ENCODE measurements around the gene SNCB. TPM values are rescaled to one million over a fixed set of nuclear protein-coding genes. Genes with fewer than 3 reads are reported as not detected.

Gene SNCB
- total and polyA plus RNA-seq, 2 of the 13 experiments (the other 11 are each of a cell fraction or from before 2014, with no cell fraction given) = not detected

DNA sequence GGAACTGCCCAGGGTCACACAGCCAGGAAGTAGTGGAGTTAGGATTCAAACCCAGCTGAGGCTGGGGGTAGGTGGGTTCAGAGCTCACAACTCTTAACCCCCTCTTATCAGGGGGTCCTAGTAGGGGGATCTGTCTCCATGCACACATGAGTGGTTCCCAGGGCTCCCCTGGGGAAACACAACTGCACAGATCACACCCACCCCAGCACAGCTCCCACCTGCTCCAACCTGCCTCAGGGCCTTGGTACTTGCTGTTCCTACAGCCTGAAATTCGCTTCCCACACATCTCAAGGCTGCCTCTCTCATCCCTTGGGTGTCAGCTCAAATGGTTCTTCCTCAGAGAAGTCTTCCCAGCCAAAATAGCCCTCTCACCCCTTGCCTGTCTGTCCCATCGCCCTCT is 4.8 kb downstream of the SNCB start:
- BruUV-seq (replicated peaks) = no TSS peak
- intact Hi-C loops (cut with micrococcal nuclease; ENCODE audit: unreplicated experiment) (no loop called here), in situ Hi-C loops (cut with HindIII; ENCODE audit: extremely low pct_ligation_motif_present, low pct_unique_long_range_greater_than_20kb) (no loop called here)
- Histone ChIP-seq H3K9ac (ENCODE audit: insufficient read depth, low read depth, low read length) (no peak overlapping the region), H3K27me3 (ENCODE audit: control insufficient read depth in 1 of 2, insufficient read depth in 2 of 2, low read length in 2 of 2) (peaks cover 19 to 87% of the 10 kb centered on the region in 2 experiments; a peak in 4 of 5 replicates), H3K4me3 (replicated peaks in 1 of 3; ENCODE audit: insufficient read depth in 1 of 3, low read depth in 2 of 3, low read length in 3 of 3) (no peak overlapping the region), H3K4me1 (ENCODE audit: insufficient read depth, low read length) (peaks cover 18% of the 10 kb centered on the region), H3K27ac (ENCODE audit: extremely low read length, insufficient read depth, low read length) (no peak overlapping the region), H3K9me3 (ENCODE audit: low read length) (no peaks in the 10 kb centered on the region), H2AFZ (ENCODE audit: low read length) (no peak overlapping the region), H3K36me3 (replicated peaks in 1 of 2; ENCODE audit: control insufficient read depth in 1 of 2, insufficient read depth in 2 of 2, low read length in 2 of 2) (no peaks in the 10 kb centered on the region), H3K79me2 (ENCODE audit: insufficient read depth, low read length) (no peaks in the 10 kb centered on the region), H3K4me2 (ENCODE audit: low read depth, low read length) (no peak overlapping the region), H4K20me1 (ENCODE audit: insufficient read depth, low read length) (no peaks in the 10 kb centered on the region)
- ChIA-PET CTCF (ENCODE audit: low intra/inter-chr PET ratio, low total read pairs) (no interaction called here), POLR2A (no interaction called here)
- peak; percentile 21; the same call in 1 of the 2 replicates for TF ChIP-seq ZNF768 (CRISPR knock-in tag; IDR thresholded peaks at IDR 0.05)
- no peak for TF ChIP-seq PAX8 (CRISPR knock-in tag; IDR thresholded peaks at IDR 0.05; ENCODE audit: borderline replicate concordance)
- DNase-seq (ENCODE audit: low spot score) (no peak), ATAC-seq (no peak), FAIRE-seq (no peak)
- WGBS (ENCODE audit: low lambda C conversion rate) = 4% methylated on average over 2 of the region's 2 CpGs

DNA sequence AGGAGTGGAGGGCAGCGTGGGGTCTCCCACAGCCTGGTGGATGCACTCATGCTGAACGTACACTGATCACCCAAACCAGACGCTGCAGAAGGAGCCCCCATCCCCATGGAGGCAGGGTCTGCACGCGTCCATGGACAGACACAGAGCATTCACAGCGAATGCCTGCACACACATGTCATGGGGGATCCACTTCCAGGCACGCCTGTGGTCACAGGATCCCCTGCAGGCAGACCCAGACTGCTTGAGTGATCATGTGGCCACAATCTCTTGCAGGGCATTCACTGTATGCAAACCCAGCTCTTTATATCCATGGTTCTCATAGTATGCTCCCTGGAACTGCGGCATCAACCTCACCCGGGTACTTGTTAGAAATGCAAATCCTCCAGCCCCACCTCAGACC is 5.4 kb downstream of the SNCB start:
- ChIA-PET CTCF (ENCODE audit: low intra/inter-chr PET ratio, low total read pairs) (no interaction called here), POLR2A (no interaction called here)
- 6% methylated on average over 4 of the region's 9 CpGs for WGBS (ENCODE audit: low lambda C conversion rate)

More for the DNA sequence above, 5.4 kb downstream of the SNCB start:
- no peaks in the 10 kb centered on the region for H3K9me3 ChIP-seq (ENCODE audit: low read length)
- H3K36me3 ChIP-seq (replicated peaks in 1 of 2; ENCODE audit: control insufficient read depth in 1 of 2, insufficient read depth in 2 of 2, low read length in 2 of 2) = no peaks in the 10 kb centered on the region
- H3K27ac ChIP-seq (ENCODE audit: extremely low read length, insufficient read depth, low read length) = no peak overlapping the region
- no peak overlapping the region for H3K4me2 ChIP-seq (ENCODE audit: low read depth, low read length)
- no peak overlapping the region for H3K9ac ChIP-seq (ENCODE audit: insufficient read depth, low read depth, low read length)
- DNase-seq (ENCODE audit: low spot score) (no peak), ATAC-seq (no peak), FAIRE-seq (no peak)
- no peaks in the 10 kb centered on the region for H3K79me2 ChIP-seq (ENCODE audit: insufficient read depth, low read length)
- H3K4me3 ChIP-seq (replicated peaks in 1 of 3; ENCODE audit: insufficient read depth in 1 of 3, low read depth in 2 of 3, low read length in 3 of 3) = no peak overlapping the region
- no peak overlapping the region for H2AFZ ChIP-seq (ENCODE audit: low read length)
- H3K4me1 ChIP-seq (ENCODE audit: insufficient read depth, low read length) = peaks cover 13% of the 10 kb centered on the region
- in situ Hi-C loops (cut with HindIII; ENCODE audit: extremely low pct_ligation_motif_present, low pct_unique_long_range_greater_than_20kb) (no loop called here), intact Hi-C loops (cut with micrococcal nuclease; ENCODE audit: unreplicated experiment) (no loop called here)
- TF ChIP-seq SNRNP70 (IDR thresholded peaks at IDR 0.05; ENCODE audit: low read depth, low read length) = no peak
- no peak for TF ChIP-seq ZNF382 (CRISPR knock-in tag; IDR thresholded peaks at IDR 0.05; ENCODE audit: borderline replicate concordance)
- no peak for TF ChIP-seq ZFP82 (CRISPR knock-in tag; IDR thresholded peaks at IDR 0.05; ENCODE audit: borderline replicate concordance)
- no peak for TF ChIP-seq GRHL1 (CRISPR knock-in tag; conservative IDR thresholded peaks at IDR 0.05)
- no peak for TF ChIP-seq DNMT1 (CRISPR knock-in tag; IDR thresholded peaks at IDR 0.05)
- no peak for TF ChIP-seq MIER3 (CRISPR knock-in tag; IDR thresholded peaks at IDR 0.05; ENCODE audit: borderline replicate concordance)
- TF ChIP-seq ZNF256 (CRISPR knock-in tag; conservative IDR thresholded peaks at IDR 0.05) = no peak
- H3K27me3 ChIP-seq (ENCODE audit: control insufficient read depth in 1 of 2, insufficient read depth in 2 of 2, low read length in 2 of 2) = peaks cover 19 to 89% of the 10 kb centered on the region in 2 experiments; a peak in 4 of 5 replicates
- BruUV-seq (replicated peaks) = no TSS peak
- no peaks in the 10 kb centered on the region for H4K20me1 ChIP-seq (ENCODE audit: insufficient read depth, low read length)
